Ascending aorta (tissue), 2 donors: ENCODE data around the gene TCEAL9. TPM values are rescaled to one million over a fixed set of nuclear protein-coding genes. Genes with fewer than 3 reads are reported as not detected.
"Not testable (repeated sequence)": the region's sequence is repeated elsewhere in the genome, so short reads cannot be mapped to it uniquely, and the experiment has no call there.

Experiments
- DNase-seq, 2 donors: peaks; one replicate each; pipeline ENCODE4 v3.0.0-alpha.2; 2019; ENCODE audit warnings: low spot score in 2 of 2
- H3K27ac ChIP-seq, 2 donors: fragments of 200-600 bp; sonication (generic); one replicate each; pipeline ENCODE4 v1.5.1; 2016 to 2017; ENCODE audit warnings: mild to moderate bottlenecking in 1 of 2
- H3K27me3 ChIP-seq: fragments of 200-600 bp; sonication (generic); one replicate; pipeline ENCODE4 v1.5.1; 2017
- H3K36me3 ChIP-seq, 2 donors: fragments of 200-600 bp; sonication (generic); one replicate each; pipeline ENCODE4 v1.5.1; 2016
- H3K4me1 ChIP-seq, 2 donors: fragments of 200-600 bp; sonication (generic); one replicate each; pipeline ENCODE4 v1.5.1; 2016 to 2017; ENCODE audit warnings: mild to moderate bottlenecking in 1 of 2
- H3K4me3 ChIP-seq, 2 donors: fragments of 200-600 bp; sonication (generic); one replicate each; pipeline ENCODE4 v1.5.1; 2016 to 2017; ENCODE audit warnings: mild to moderate bottlenecking in 1 of 2
- H3K9me3 ChIP-seq, 2 donors: fragments of 200-600 bp; sonication (generic); one replicate each; pipeline ENCODE4 v1.5.1; 2016
- intact Hi-C: fragments of 100-400 bp; cut with DNase I; formaldehyde crosslinking; loops from one replicate; pipeline ENCODE4 v1.15.1; 2023
- total RNA-seq: library from RNA; depleted of rRNA; stranded (reverse); fragments of >200 nt; gene quantifications from one replicate; pipeline ENCODE4 v1.1.0, GENCODE V29; 2016
- TF ChIP-seq, protein P1 (sequence below), 3 experiments: fragments of 200-600 bp in 2 of 3; fragments of 450-650 bp in 1 of 3; sonication (generic) in 2 of 3; IDR thresholded peaks; one replicate each; pipeline ENCODE4 v1.5.1; 2016 to 2019; ENCODE audit warnings: antibody characterized with exemption in 3 of 3, mild to moderate bottlenecking in 1 of 3, moderate library complexity in 1 of 3

The TCEAL9 gene
- total RNA-seq, 1 donor from 2014 or later = 20.9 TPM

DNA sequence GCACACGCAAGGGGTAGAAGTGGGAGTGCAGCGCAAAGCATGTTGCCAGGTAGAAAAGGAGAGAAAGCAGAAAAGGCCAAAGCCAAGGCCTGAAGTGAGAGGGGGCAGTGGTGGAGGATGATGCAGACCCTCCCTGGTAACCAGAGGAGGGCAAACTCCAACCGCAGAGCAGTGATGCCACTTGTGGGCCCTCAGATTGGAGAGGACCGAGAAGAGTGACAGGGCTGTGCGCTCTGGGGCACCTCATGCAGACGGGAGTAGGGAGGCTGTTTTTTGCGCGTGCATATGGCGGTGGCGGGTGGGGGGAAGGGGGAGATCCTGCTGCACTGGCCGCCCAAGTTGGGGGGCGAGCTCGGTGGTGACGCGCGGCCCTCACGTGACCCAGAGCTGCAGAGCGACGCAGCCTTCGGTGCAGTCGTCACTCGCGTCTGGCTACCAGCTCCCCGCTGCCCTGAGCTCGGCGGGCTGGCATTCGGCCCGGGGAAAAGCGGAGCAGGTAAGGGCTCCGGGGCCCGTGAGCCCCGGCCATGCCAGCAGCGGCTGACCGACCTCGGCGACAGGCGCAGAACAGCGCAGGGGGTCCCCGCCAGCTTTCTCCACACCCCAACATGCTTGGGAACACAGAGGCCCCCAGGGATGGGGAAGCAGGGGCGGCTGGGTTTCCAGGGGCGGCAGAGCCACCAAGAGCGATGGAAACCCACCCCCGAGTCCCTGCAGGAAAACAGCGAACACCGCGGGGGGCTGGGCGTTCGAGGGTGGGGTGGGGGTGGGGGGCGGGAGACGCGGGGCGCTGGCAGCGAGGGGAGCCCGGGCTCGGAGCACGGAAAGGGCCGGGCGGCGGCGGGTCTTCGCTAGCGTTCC is 20.0 kb downstream of the TCEAL9 start, which contains the start of gene BEX3:
TSS of gene BEX3 (plus strand) at position 421 of the 861 bp plus-strand sequence. CDS start 984 bp downstream, outside the sequence.
- no peaks in the 10 kb centered on the region for H3K9me3 ChIP-seq
- H3K36me3 ChIP-seq = no peaks in the 10 kb centered on the region
- H3K4me1 ChIP-seq = no peaks in the 10 kb centered on the region
- H3K27me3 ChIP-seq = no peaks in the 10 kb centered on the region
- DNase-seq = peak in 1 of 2 donors; percentile 74
- peak within 1 kb of the TSS; percentile 65 to 78 for H3K4me3 ChIP-seq
- TF ChIP-seq, protein P1, sequence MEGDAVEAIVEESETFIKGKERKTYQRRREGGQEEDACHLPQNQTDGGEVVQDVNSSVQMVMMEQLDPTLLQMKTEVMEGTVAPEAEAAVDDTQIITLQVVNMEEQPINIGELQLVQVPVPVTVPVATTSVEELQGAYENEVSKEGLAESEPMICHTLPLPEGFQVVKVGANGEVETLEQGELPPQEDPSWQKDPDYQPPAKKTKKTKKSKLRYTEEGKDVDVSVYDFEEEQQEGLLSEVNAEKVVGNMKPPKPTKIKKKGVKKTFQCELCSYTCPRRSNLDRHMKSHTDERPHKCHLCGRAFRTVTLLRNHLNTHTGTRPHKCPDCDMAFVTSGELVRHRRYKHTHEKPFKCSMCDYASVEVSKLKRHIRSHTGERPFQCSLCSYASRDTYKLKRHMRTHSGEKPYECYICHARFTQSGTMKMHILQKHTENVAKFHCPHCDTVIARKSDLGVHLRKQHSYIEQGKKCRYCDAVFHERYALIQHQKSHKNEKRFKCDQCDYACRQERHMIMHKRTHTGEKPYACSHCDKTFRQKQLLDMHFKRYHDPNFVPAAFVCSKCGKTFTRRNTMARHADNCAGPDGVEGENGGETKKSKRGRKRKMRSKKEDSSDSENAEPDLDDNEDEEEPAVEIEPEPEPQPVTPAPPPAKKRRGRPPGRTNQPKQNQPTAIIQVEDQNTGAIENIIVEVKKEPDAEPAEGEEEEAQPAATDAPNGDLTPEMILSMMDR (IDR thresholded peaks at IDR 0.05) = no peak
- H3K27ac ChIP-seq = peak within 1 kb of the TSS; percentile 78 to 79
- intact Hi-C loops = loop anchor here (2.0 kb wide), 1 partner anchor 20 kb away; the partner anchor contains the start of gene TCEAL9

DNA sequence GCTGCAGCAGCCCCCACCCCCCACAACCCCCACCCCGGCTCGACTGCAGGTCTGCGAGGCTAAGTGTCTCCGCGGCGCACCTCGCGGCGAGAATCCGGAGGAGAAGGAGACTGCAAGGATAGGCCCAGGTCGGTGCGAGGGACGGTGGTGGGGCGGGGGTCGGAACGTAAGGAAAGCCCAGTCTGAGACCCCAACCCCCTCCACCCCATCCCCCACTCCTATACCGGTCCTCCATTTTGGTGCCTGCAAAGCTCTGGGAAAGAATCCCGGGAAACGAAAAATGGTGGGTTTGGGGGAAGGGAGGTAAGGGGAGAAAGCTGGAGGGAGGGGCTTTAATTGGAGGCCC is 20.6 kb downstream of the TCEAL9 start:
- no peaks in the 10 kb centered on the region for H3K27me3 ChIP-seq
- H3K4me3 ChIP-seq = peak overlapping the region; percentile 65 to 78
- peak overlapping the region; percentile 78 to 79 for H3K27ac ChIP-seq
- H3K9me3 ChIP-seq = no peaks in the 10 kb centered on the region
- DNase-seq = no peak
- TF ChIP-seq, protein P1 (IDR thresholded peaks at IDR 0.05) = no peak
- no peaks in the 10 kb centered on the region for H3K4me1 ChIP-seq
- no peaks in the 10 kb centered on the region for H3K36me3 ChIP-seq
- intact Hi-C loops = loop anchor here (2.0 kb wide), 1 partner anchor 20 kb away; the partner anchor contains the start of gene TCEAL9

DNA sequence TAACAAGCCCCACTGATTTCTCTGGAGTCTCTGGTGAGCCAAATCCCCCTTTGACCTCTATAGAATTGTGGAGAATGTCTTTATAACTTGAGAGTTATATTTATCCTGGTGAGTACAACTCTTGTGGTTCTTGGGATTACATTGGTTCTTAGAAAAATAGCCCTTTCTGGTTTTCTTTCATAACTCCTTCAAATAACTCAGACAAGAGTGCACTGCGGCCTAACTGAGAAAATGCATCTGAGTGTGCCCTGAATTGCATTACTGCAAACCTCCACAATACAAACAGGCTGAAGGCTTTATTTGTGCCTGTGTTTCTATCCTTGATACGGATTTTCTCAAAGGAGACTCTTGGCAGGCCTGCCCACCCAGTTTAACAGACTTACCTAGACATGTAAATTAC is 22.7 kb downstream of the TCEAL9 start:
- DNase-seq = no peak
- Histone ChIP-seq H3K9me3 (no peaks in the 10 kb centered on the region), H3K36me3 (no peaks in the 10 kb centered on the region), H3K27me3 (no peaks in the 10 kb centered on the region), H3K27ac (no peak overlapping the region), H3K4me3 (no peak overlapping the region), H3K4me1 (no peaks in the 10 kb centered on the region)
- TF ChIP-seq, protein P1 (IDR thresholded peaks at IDR 0.05) = no peak
- intact Hi-C loops = no loop called here

DNA sequence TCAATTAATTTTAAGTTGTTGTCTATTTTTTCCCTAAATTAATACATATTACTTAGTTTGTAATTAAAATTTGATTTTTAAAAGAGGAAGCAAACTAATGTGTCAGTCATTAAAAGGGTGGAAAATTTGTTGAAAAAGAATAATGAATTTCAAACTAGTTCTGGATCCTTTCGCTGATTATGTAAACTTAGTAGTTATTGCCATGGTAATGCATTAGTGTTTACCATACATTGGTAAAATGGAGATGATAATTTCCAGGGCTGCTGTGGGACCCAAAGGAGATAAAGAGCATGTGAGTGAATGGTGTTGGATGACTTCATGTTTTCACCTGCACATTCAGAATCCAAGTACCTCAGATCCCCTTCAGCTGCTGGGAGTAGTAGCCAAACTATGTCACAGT is 26.6 kb downstream of the TCEAL9 start:
- H3K27me3 ChIP-seq = no peaks in the 10 kb centered on the region
- intact Hi-C loops = no loop called here
- no peaks in the 10 kb centered on the region for H3K36me3 ChIP-seq
- H3K4me1 ChIP-seq = no peaks in the 10 kb centered on the region
- H3K9me3 ChIP-seq = no peaks in the 10 kb centered on the region
- TF ChIP-seq, protein P1 (IDR thresholded peaks at IDR 0.05) = no peak
- H3K4me3 ChIP-seq = no peak overlapping the region
- DNase-seq = no peak
- no peak overlapping the region for H3K27ac ChIP-seq

DNA sequence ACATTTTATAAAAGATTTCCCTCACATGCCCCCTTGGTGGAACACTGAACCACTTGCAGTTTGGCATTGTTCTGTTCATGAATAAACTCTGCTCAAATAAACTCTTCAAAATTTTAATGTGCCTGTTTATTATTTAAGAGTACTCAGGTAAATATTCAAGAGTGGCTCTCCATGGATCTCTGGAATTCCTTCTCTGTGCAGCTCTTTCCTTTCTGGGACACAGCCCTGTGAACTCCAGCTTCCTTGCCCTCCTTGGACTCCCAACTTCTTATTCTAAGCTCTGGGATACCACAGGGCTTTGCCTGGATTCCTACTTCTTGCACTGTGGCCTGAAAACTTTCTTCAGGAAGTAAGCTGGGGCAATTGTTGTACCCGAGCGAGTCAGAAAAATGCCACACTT is 28.4 kb downstream of the TCEAL9 start:
- Histone ChIP-seq H3K36me3 (no peaks in the 10 kb centered on the region), H3K9me3 (no peaks in the 10 kb centered on the region), H3K4me1 (no peaks in the 10 kb centered on the region), H3K27ac (no peak overlapping the region), H3K27me3 (no peaks in the 10 kb centered on the region), H3K4me3 (no peak overlapping the region)
- TF ChIP-seq, protein P1 (IDR thresholded peaks at IDR 0.05) = no peak
- DNase-seq = no peak
- intact Hi-C loops = no loop called here

DNA sequence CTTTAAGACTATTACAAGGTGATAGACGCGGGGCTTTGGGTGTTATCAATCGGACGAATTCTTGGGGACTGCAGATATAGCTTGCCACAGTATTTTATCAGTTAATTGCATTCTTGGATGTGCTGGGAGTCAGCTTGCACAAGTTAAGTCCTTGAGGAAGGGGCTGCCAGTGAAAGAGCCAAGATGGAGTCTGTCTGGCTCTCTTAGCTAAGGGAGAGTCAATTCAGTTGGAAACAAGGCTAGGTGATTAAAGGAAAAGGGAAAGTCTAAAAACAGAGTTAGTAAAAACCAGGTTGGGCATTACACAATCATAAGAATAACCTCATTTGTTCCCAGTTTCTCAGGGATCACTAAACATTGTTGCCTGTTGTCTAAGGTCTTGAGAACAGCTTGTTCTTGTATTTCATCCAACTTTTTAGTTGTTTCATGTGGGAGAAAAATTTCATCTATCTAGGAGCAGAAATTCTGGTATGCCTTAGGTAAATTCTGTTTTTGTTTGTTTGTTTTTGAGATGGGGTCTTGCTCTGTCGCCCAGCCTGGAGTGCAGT is 29.1 kb downstream of the TCEAL9 start:
- H3K9me3 ChIP-seq, DNase-seq, H3K4me3 ChIP-seq, H3K36me3 ChIP-seq, H3K27ac ChIP-seq, H3K4me1 ChIP-seq, intact Hi-C loops, H3K27me3 ChIP-seq: not testable (repeated sequence)
